Measurements from ENCODE around the gene LHFPL2.

The LHFPL2 gene

DNA sequence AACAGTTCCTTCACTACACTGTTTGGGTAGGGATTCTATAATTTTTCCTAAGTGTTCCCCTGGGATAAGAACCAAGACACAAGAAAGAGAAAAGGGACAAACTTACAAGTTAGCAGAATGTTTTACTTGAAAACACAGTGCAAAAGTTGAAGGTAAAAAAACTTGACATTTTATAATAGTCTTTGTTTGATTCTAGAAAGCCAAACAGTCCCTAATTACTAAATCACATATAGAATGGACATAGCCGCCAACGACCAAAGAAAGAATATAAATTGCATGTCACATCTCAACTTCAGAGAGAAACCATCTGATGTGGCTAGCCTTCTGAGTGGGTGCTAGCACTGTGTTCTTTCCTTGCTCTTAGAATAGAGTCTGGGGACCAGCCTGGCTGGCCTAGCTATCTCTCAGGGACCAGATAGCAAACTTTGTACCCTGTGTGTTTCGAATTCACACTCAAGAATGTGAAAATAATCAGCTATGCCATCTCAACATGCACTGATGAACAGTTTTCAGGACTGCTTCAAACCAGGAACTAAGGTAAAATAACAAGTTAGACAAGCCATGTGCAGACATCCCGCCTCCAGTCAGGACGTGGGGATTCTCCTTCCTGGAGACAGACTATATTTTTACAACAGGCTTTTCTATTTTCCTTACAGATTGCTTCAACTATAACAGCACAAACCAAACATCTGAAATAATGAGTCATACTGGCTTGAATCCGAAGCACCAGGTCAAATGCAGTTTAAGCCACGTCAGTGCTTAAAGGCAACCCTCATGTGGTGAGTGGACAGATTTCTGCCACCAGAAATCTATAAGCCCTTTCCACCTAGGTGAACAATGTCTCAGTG, 53.7 kb downstream of the LHFPL2 start:
- no peak overlapping the region for H3K9ac ChIP-seq (ENCODE audit: low read length)
- H3K4me3 ChIP-seq (ENCODE audit: insufficient read depth, low read length, poor library complexity, severe bottlenecking), result no peak overlapping the region
- no peak overlapping the region for H3K4me2 ChIP-seq (ENCODE audit: low read depth, low read length, poor library complexity, severe bottlenecking)
- no peak overlapping the region for H2AFZ ChIP-seq (ENCODE audit: low read depth, low read length, severe bottlenecking)
- H3K27me3 ChIP-seq (ENCODE audit: low read length), result no peaks in the 10 kb centered on the region
- H3F3A ChIP-seq (ENCODE audit: insufficient read depth), result no peaks in the 10 kb centered on the region
- peaks cover 4% of the 10 kb centered on the region; the same call in 1 of the 2 replicates for H4K20me1 ChIP-seq (ENCODE audit: low read depth, low read length)
- no peaks in the 10 kb centered on the region for H3K9me3 ChIP-seq (ENCODE audit: insufficient read depth, low read length)
- no peak overlapping the region for H3K27ac ChIP-seq (ENCODE audit: low read depth, low read length)
- H3K9me2 ChIP-seq (replicated peaks; ENCODE audit: insufficient read depth, low read length), result no peaks in the 10 kb centered on the region
- TF ChIP-seq EZH2phosphoT487 (conservative IDR thresholded peaks at IDR 0.05; ENCODE audit: low read length), result no peak
- TF ChIP-seq, protein P1, sequence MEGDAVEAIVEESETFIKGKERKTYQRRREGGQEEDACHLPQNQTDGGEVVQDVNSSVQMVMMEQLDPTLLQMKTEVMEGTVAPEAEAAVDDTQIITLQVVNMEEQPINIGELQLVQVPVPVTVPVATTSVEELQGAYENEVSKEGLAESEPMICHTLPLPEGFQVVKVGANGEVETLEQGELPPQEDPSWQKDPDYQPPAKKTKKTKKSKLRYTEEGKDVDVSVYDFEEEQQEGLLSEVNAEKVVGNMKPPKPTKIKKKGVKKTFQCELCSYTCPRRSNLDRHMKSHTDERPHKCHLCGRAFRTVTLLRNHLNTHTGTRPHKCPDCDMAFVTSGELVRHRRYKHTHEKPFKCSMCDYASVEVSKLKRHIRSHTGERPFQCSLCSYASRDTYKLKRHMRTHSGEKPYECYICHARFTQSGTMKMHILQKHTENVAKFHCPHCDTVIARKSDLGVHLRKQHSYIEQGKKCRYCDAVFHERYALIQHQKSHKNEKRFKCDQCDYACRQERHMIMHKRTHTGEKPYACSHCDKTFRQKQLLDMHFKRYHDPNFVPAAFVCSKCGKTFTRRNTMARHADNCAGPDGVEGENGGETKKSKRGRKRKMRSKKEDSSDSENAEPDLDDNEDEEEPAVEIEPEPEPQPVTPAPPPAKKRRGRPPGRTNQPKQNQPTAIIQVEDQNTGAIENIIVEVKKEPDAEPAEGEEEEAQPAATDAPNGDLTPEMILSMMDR (IDR thresholded peaks at IDR 0.05; ENCODE audit: insufficient read depth, low read length, poor library complexity, severe bottlenecking), result no peak
- H3K79me2 ChIP-seq (ENCODE audit: insufficient read depth, low read length), result peaks cover 99% of the 10 kb centered on the region
- H3K36me3 ChIP-seq (ENCODE audit: low read length), result peaks cover 23% of the 10 kb centered on the region; the same call in 1 of the 2 replicates

DNA sequence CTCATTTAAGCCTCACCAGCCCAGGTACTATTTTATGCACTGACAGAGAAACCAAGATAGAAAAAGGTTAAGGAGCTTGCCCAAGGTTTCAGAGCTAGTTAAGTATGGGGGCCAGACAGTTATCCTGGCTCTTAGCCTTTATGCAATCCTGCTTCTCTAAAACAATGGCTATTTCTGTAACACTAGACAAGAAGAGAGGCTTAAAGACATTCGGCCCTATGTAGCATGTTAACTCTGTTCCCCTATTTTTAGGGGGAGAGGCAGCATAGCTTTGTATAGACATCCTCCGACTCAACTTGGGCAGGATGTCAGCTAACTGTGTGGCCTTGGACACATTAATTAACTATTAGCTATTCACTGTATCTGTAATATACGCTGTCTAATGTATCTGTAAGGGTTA, 54.6 kb downstream of the LHFPL2 start:
- H3K4me2 ChIP-seq (ENCODE audit: low read depth, low read length, poor library complexity, severe bottlenecking), result no peak overlapping the region
- H4K20me1 ChIP-seq (ENCODE audit: low read depth, low read length), result peaks cover 4% of the 10 kb centered on the region; the same call in 1 of the 2 replicates
- H3K27ac ChIP-seq (ENCODE audit: low read depth, low read length), result no peak overlapping the region
- TF ChIP-seq, protein P1 (IDR thresholded peaks at IDR 0.05; ENCODE audit: insufficient read depth, low read length, poor library complexity, severe bottlenecking), result no peak
- no peak for TF ChIP-seq EZH2phosphoT487 (conservative IDR thresholded peaks at IDR 0.05; ENCODE audit: low read length)
- peaks cover 98% of the 10 kb centered on the region for H3K79me2 ChIP-seq (ENCODE audit: insufficient read depth, low read length)
- H3K9me2 ChIP-seq (replicated peaks; ENCODE audit: insufficient read depth, low read length), result no peaks in the 10 kb centered on the region
- H3K9me3 ChIP-seq (ENCODE audit: insufficient read depth, low read length), result no peaks in the 10 kb centered on the region
- H2AFZ ChIP-seq (ENCODE audit: low read depth, low read length, severe bottlenecking), result no peak overlapping the region
- H3K9ac ChIP-seq (ENCODE audit: low read length), result no peak overlapping the region
- no peak overlapping the region for H3K4me3 ChIP-seq (ENCODE audit: insufficient read depth, low read length, poor library complexity, severe bottlenecking)
- H3K36me3 ChIP-seq (ENCODE audit: low read length), result peaks cover 25% of the 10 kb centered on the region; the same call in 1 of the 2 replicates
- no peaks in the 10 kb centered on the region for H3F3A ChIP-seq (ENCODE audit: insufficient read depth)
- no peaks in the 10 kb centered on the region for H3K27me3 ChIP-seq (ENCODE audit: low read length)

DNA sequence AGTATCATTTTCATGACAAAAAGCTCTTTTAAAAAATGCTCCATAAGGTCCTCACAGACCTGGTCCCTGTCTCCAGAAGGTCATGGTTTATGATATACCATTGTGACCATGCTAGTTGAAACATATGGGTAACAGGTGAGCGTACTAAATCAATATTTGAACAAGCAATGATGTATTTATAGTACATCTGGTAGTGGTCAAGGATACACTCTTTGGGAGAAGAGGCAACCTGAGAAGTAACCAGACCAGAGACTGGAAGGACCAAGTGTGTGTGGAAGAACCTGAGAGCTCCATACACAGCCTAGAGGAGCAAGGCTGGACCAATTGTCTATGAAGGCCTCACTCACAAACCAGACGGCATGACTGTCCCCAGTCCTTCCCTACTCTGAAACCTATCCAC, 55.1 kb downstream of the LHFPL2 start:
- H3K9ac ChIP-seq (ENCODE audit: low read length), result no peak overlapping the region
- H3K4me3 ChIP-seq (ENCODE audit: insufficient read depth, low read length, poor library complexity, severe bottlenecking), result no peak overlapping the region
- no peaks in the 10 kb centered on the region for H3F3A ChIP-seq (ENCODE audit: insufficient read depth)
- peaks cover 8% of the 10 kb centered on the region; the same call in 1 of the 2 replicates for H4K20me1 ChIP-seq (ENCODE audit: low read depth, low read length)
- peaks cover 28% of the 10 kb centered on the region; the same call in 1 of the 2 replicates for H3K36me3 ChIP-seq (ENCODE audit: low read length)
- H3K4me2 ChIP-seq (ENCODE audit: low read depth, low read length, poor library complexity, severe bottlenecking), result no peak overlapping the region
- peaks cover 97% of the 10 kb centered on the region for H3K79me2 ChIP-seq (ENCODE audit: insufficient read depth, low read length)
- TF ChIP-seq, protein P1 (IDR thresholded peaks at IDR 0.05; ENCODE audit: insufficient read depth, low read length, poor library complexity, severe bottlenecking), result no peak
- no peak for TF ChIP-seq EZH2phosphoT487 (conservative IDR thresholded peaks at IDR 0.05; ENCODE audit: low read length)
- no peak overlapping the region for H3K27ac ChIP-seq (ENCODE audit: low read depth, low read length)
- H3K27me3 ChIP-seq (ENCODE audit: low read length), result no peaks in the 10 kb centered on the region
- no peak overlapping the region for H2AFZ ChIP-seq (ENCODE audit: low read depth, low read length, severe bottlenecking)
- H3K9me3 ChIP-seq (ENCODE audit: insufficient read depth, low read length), result no peaks in the 10 kb centered on the region
- H3K9me2 ChIP-seq (replicated peaks; ENCODE audit: insufficient read depth, low read length), result no peaks in the 10 kb centered on the region
